NB4 (cell line): ENCODE results near the gene GPR83.

Experiments used
- CTCF ChIP-seq: IDR thresholded peaks from one replicate; pipeline ENCODE4 v1.5.1; 2012; ENCODE audit warnings: low read depth, low read length
- MYC ChIP-seq: IDR thresholded peaks from 2 replicates; pipeline ENCODE4 v1.6.1; 2011; ENCODE audit warnings: low read depth, low read length
- POLR2A ChIP-seq: IDR thresholded peaks from 2 replicates; pipeline ENCODE4 v1.6.1; 2011; ENCODE audit warnings: mild to moderate bottlenecking; ENCODE audit not compliant: insufficient read length; ENCODE audit errors: extremely low read depth
- TF ChIP-seq, protein P1 (sequence below): IDR thresholded peaks from 2 replicates; pipeline ENCODE4 v1.6.1; 2011; ENCODE audit warnings: low read depth, low read length

- no peak for TF ChIP-seq CTCF
- TF ChIP-seq POLR2A: no peak
- no peak for TF ChIP-seq MYC
- TF ChIP-seq, protein P1, sequence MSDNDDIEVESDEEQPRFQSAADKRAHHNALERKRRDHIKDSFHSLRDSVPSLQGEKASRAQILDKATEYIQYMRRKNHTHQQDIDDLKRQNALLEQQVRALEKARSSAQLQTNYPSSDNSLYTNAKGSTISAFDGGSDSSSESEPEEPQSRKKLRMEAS: no peak
These were observed 71.7 kb downstream of the GPR83 start for GRCh38 chr11:94329501-94329900.
